Right renal pelvis (tissue), 4 donors: ENCODE data around the gene KDM4B. TPM values are rescaled to one million over a fixed set of nuclear protein-coding genes. Genes with fewer than 3 reads are reported as not detected.

Experiments used
- DNase-seq, 4 donors: peaks; one replicate each; pipeline ENCODE4 v3.0.0-alpha.2; 2013; ENCODE audit warnings: low read depth in 4 of 4, low spot score in 3 of 4, missing footprints in 1 of 4
- polyA plus RNA-seq, 4 donors: library from polyadenylated mRNA; unstranded; fragments of 120-200 nt; gene quantifications; one replicate each; pipeline ENCODE4 v1.2.1, GENCODE V29; 2013; ENCODE audit not compliant: insufficient read length in 4 of 4

The KDM4B gene
- polyA plus RNA-seq, 4 donors, result 19.8 to 29.5 (median 20.5) TPM

- no peak for DNase-seq
These were observed 174.8 kb downstream of the KDM4B start for GRCh38 chr19:5143471-5144411.

- DNase-seq, result no peak
These were observed 175.7 kb downstream of the KDM4B start for GRCh38 chr19:5144545-5145179.

DNA sequence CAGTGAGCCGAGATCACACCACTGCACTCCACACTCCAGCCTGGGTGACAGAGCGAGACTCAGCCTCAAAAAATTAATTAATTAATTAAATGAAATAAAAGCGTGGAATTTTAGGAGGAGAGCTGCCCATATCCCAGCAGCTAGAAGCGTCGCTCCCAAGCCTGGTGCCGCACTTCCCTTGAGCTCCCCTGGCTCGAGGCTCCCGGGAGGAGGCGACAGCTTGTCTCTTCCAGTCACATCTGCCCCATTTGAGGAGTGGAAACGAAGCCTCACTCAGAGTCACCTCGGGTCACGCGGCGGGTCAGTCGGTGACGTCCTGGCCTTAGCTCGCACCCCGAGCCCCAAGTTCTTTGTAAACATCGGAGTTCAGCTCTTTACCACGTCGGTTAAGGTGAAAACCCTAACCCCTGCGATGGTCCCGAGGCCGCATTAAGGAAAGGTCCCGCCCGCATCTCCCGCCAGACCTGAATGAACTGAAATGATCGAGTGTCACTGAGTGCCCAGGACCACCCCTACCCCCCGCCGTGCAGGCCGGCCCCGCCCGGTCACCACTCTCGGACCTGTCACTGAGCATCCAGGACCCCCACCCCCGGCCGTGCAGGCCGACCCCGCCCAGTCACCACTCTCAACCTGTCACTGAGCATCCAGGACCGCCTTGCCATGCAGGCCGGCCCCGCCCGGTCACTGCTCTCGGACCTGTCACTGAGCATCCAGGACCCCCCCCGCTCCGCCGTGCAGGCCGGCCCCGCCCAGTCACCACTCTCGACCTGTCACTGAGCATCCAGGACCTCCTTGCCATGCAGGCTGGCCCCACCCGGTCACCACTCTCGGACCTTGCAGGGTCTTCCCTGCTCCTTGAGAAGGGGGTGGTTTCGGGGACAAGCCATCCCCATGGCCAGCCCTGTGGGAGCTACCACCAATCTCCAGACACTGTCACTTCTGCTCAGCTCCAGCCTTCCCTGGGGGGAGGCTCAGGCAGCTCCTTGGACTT, 176.9 kb downstream of the KDM4B start:
- no peak for DNase-seq

DNA sequence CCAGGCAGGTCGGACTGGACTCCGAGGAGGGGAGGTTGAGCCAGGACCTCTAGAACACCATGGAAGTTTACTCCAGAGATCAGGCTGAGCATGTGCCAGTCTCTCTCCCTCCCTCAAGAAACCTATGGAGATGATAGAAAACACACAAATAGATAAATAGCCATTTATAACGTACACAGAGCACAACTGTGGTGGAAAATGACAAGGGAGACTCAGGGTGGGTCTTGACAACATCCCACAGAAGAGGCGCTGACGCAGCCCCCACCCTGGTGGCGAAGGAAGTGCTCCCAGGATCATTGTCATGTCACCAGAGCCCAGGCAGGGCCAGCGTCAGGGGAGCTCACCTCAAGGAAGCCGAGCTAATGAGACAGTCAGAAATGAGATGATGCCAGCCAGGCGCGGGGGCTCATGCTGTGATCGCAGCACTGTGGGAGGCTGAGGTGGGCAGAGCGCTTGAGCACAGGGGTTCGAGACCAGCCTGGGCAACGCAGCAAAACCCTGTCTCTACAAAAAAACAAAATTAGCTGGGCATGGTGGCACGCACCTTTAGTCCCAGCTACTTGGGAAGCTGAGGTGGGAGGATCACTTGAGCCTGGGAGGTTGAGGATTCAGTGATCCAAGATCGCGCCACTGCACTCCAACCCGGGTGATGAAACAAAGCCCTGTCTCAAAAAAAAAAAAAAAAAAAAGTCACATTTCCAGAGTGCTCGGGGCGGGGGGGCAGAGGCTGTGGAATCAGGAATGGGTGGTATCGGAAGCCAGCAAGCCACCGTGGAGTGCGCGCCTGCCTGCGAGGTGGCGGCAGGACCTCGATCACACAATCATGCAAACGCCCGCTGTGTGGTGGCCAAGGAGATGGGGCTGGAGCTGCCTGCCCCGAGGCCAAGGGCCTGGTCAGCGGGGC, 178.4 kb downstream of the KDM4B start:
- DNase-seq, result no peak

DNA sequence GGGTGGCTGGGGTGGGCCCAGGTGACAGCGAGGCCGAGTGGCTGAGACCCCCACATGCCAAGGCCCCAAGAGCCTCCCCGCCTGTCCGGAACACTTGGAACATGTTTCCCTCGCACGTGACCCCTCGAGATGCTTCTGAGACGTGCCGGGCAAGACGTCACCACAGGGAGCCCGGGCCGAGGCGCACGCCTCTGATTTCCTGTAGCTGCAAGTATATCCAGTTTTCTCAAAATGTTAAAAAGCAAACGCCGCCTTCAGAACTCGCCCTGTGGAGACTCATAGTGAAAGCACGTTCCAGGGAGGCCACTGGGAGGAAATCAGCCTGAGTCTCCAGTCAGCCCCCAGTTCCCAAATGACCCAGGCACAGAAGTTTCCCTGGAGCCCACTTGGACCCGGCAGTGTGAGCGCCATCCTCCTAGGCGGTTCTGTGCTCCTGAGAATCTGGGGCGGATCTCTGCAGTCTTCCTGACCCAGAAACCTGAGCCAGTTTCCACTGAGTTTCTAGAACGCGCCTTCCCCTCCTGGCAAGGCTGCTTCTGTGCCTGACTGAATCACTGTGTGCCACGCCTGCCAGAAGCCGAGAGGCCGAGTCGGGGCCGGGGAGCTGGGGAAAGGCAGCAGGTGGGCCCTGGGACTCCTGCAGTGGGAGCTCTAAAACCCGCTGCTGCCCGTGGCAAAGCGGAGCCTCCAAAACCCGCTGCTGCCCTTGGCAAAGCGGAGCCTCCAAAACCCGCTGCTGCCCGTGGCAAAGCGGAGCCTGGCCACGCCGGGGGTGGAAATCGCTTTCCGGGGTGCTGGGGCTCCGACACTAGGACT, 179.3 kb downstream of the KDM4B start:
- no peak for DNase-seq

- no peak for DNase-seq
These were observed 179.9 kb downstream of the KDM4B start for GRCh38 chr19:5148794-5149190.

DNA sequence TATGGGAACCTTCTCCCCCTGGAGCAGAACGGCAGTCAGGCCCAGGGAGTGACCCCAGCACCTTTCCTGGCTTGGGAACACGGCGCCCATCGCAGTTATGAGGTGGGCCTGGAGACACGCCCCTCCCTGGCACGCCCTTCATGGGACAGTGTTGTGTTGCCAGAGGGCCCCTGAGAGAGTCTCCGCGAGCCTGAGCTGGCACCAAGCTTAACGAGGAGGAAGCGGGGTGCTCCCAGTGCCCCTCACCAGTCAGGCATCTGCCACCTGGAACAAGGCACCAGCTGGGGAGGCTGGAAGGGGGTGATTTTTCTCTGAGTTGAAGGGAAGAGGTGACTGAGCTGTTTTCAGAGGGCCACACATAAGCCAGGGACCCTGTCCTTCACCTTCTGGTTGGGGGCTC, 180.6 kb downstream of the KDM4B start:
- no peak for DNase-seq

- DNase-seq, result no peak
These were observed 181.3 kb downstream of the KDM4B start for GRCh38 chr19:5149932-5150901.

GRCh38 chr19:5150902-5151741, 182.2 kb downstream of the KDM4B start:
- no peak for DNase-seq

GRCh38 chr19:5152013-5152763, 183.3 kb downstream of the KDM4B start:
- DNase-seq, result no peak

GRCh38 chr19:5152767-5153532, 184.0 kb downstream of the KDM4B start:
- DNase-seq, result no peak

DNA sequence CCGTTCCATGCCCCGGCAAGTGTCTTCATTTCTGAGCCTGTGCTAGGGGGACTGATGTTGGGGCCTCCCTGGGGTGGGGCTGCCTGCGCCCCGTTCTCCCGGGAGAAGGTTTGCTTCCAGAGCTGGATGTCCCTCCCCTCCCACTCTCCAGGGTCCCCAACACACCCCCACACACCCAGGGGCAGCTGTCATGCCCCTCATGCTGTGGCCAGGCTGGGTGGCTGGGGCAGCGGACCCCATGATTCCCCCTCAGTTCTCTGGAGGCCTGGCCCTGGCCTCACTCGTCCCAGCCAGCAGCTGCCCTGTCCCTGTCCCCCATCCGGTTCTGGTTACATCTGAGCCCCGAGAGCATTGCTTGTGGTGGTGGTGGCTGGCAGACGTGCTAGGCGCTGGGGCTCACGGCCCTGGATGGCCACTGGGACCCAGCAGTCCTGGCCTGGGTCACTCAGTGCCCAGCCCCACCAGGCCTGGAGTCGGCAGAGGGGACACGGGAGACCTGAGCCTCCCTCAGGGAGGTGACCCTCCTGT, 184.8 kb downstream of the KDM4B start:
- DNase-seq, result no peak

DNA sequence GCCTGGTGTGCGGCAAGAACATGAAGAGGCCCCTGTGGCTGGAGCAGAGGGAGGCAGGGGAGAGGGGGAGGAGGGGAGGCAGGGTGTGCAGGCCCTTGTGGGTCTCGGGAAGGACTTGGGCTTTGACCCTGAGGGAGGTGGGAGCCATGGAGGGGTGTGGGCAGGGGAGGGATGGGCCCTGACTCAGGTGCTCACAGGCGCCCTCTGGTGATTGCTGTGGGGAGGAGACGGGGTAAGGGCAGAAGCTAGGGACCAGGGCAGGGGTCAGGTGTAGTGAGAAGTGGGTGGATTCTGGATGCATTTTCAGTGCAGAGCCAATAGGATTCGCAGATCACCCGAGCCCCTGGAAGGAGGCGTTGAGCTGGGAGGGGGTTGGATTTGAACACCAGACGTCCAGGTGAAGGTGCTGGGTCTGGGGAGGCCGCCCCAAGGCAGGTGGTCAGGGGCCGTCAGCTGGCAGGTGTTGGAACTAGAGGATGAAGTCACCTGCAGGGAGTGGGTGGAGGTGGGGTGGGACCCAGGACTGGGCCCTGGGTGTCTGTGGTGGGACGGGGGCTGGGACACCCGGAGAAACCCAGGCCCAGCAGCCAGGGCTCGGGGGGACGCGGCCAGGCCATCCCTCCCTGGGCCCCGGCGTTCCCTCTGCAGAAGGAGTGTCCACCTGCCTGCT, 185.4 kb downstream of the KDM4B start:
- DNase-seq, result no peak

- no peak for DNase-seq
These were observed 186.0 kb downstream of the KDM4B start for GRCh38 chr19:5154799-5155426.
